ENCODE data around the gene RERE. TPM values are rescaled to one million over a fixed set of nuclear protein-coding genes. Genes with fewer than 3 reads are reported as not detected.
"Not testable (repeated sequence)": the region's sequence is repeated elsewhere in the genome, so short reads cannot be mapped to it uniquely, and the experiment has no call there.

The RERE gene
- total RNA-seq, 2 experiments from 2014 or later: 45.8 to 57.1 TPM

DNA sequence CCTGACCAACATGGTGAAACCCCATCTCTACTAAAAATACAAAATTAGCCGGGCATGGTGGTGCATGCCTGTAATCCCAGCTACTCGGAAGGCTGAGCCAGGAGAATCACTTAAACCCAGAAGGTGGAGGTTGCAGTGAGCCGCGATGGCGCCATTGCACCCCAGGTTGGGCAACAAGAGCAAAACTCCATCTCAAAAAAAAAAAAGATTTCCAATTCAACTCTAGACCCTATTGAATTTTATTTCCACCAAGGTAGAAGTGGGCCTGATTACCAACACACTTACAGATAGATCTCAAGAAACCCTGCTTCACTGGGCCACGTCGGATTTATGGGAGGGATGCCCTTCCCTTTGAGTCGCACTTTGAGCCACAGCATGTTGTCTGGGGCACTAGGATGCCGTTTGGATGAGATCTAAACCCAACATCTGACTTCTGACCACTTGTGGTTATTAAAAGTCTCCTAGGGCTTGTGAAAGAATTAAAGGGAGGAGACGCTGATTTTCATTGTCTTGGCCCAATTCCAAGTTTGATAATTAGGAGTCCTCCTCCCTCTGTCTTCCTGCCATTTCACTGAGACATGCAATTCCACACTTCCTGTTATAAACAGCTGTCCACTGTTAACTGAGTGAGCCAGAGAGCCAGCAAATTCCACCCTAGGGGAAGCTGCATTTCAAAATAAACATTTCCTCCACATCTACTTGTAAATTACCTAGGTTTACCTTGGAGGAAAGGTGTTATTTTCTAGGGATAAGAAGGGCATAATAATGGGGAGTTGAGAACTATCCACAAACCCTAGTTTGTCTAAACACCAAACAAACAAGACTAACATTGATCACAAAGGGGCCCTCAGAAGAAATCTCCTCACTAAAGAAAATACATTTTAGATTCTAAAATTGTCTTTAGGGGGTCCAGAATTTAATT, 5.2 kb upstream of the RERE start:
- Mint-ChIP-seq H3K4me3 (no peak overlapping the region), H3K4me1 (ENCODE audit: low read depth) (peaks cover 6% of the 10 kb centered on the region), H3K36me3 (ENCODE audit: low read depth) (no peaks in the 10 kb centered on the region), H3K27me3 (peaks cover 3% of the 10 kb centered on the region), H3K9me3 (no peaks in the 10 kb centered on the region), H3K27ac (no peak overlapping the region)
- DNase-seq (no peak), ATAC-seq (no peak)
- intact Hi-C loops (cut with micrococcal nuclease): no loop called here
- TF ChIP-seq, protein P1, sequence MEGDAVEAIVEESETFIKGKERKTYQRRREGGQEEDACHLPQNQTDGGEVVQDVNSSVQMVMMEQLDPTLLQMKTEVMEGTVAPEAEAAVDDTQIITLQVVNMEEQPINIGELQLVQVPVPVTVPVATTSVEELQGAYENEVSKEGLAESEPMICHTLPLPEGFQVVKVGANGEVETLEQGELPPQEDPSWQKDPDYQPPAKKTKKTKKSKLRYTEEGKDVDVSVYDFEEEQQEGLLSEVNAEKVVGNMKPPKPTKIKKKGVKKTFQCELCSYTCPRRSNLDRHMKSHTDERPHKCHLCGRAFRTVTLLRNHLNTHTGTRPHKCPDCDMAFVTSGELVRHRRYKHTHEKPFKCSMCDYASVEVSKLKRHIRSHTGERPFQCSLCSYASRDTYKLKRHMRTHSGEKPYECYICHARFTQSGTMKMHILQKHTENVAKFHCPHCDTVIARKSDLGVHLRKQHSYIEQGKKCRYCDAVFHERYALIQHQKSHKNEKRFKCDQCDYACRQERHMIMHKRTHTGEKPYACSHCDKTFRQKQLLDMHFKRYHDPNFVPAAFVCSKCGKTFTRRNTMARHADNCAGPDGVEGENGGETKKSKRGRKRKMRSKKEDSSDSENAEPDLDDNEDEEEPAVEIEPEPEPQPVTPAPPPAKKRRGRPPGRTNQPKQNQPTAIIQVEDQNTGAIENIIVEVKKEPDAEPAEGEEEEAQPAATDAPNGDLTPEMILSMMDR (IDR thresholded peaks at IDR 0.05): no peak
- ChIA-PET CTCF (interaction anchor here (1.5 kb wide), 1 partner anchor 26 kb away, joined by 3 read pairs; no protein-coding TSS in a partner anchor), POLR2A (interaction anchor here (0.7 to 2.4 kb wide), 3 partner anchors 10 to 117 kb away, joined by 3 to 5 read pairs (median 3); no protein-coding TSS in a partner anchor)

DNA sequence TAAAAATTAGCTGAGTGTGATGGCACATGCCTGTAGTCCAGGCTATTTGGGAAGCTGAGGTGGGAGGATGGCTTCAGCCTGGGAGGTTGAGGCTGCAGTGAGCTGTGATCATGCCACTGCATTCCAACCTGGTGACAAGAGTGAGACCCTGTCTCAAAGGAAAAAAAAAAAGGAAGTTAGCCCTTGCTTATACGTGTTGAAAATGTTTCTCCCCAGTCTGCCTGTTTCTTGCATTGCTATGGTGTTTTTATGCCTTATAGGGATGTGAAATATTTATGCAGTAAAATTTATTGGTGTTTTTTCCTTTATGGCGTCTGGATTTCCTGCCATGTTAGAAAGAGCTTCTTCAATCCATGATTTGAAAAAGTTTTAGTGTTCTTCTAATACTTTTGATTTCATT, 3.6 kb upstream of the RERE start:
- Mint-ChIP-seq H3K27ac (no peak overlapping the region), H3K4me3 (no peak overlapping the region), H3K4me1 (ENCODE audit: low read depth) (peaks cover 13% of the 10 kb centered on the region), H3K36me3 (ENCODE audit: low read depth) (no peaks in the 10 kb centered on the region), H3K27me3 (peaks cover 3% of the 10 kb centered on the region), H3K9me3 (no peaks in the 10 kb centered on the region)
- no peak for ATAC-seq
- TF ChIP-seq, protein P1 (IDR thresholded peaks at IDR 0.05): no peak
- no peak for DNase-seq
- CTCF ChIA-PET: interaction anchor here (1.2 to 3.7 kb wide), 4 partner anchors 8 to 259 kb away, joined by 5 to 32 read pairs (median 6); no protein-coding TSS in a partner anchor
- intact Hi-C loops (cut with micrococcal nuclease): no loop called here
- POLR2A ChIA-PET: interaction anchor here (1.0 to 2.4 kb wide), 3 partner anchors 39 to 60 kb away, joined by 3 to 5 read pairs (median 5); no protein-coding TSS in a partner anchor

DNA sequence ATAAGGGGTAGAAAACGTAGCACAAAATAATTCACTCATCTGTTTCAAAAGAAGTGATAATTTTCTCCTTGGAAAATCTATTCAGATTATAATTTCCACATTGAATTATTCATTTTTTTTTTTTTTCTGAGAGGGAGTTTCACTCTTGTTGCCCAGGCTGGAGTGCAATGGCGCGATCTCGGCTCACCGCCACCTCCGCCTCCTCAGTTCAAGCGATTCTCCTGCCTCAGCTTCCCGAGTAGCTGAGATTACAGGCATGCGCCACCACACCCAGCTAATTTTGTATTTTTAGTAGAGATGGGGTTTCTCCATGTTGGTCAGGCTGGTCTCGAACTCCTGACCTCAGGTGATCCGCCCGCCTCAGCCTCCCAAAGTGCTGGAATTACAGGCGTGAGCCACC, 1.3 kb upstream of the RERE start:
- DNase-seq: not testable (repeated sequence)

DNA sequence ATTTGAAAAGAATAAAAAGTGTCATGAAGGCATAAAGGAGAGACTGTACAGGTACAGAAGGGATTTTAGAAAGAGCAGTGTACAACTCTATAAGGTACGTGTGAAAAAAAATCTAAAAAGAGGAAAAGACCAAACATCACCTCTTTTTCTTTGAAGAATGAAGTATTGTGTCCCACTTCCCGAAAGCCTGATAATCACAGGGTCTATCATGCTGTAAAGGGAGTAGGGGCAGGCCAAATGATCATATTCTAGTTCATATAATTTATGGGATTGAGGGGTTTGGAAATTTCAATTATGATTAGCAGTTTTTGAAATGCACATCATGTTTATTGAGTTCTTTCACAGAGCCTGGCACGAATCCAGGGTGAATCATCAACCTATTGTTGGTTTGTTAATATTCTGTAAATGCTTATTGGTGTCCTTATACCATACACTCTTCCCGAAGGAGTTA, 910 bp upstream of the RERE start:
- intact Hi-C loops (cut with micrococcal nuclease): no loop called here
- ChIA-PET CTCF (interaction anchor here (3.7 kb wide), 1 partner anchor 31 kb away, joined by 32 read pairs; no protein-coding TSS in a partner anchor), POLR2A (no interaction called here)
- no peak for ATAC-seq
- Mint-ChIP-seq H3K9me3 (no peaks in the 10 kb centered on the region), H3K4me3 (peak overlapping the region; percentile 80), H3K36me3 (ENCODE audit: low read depth) (no peaks in the 10 kb centered on the region), H3K27ac (peak overlapping the region; percentile 87), H3K27me3 (peaks cover 3% of the 10 kb centered on the region), H3K4me1 (ENCODE audit: low read depth) (peaks cover 40% of the 10 kb centered on the region)
- TF ChIP-seq, protein P1 (IDR thresholded peaks at IDR 0.05): no peak
- peak; percentile 52 for DNase-seq

More for the DNA sequence above, 1.3 kb upstream of the RERE start:
- H3K27ac Mint-ChIP-seq; H3K27me3 Mint-ChIP-seq; POLR2A ChIA-PET; ATAC-seq; H3K9me3 Mint-ChIP-seq; intact Hi-C loops (cut with micrococcal nuclease); H3K36me3 Mint-ChIP-seq (ENCODE audit: low read depth): not testable (repeated sequence)
- Mint-ChIP-seq H3K4me3 (peak overlapping the region; percentile 80), H3K4me1 (ENCODE audit: low read depth) (peaks cover 36% of the 10 kb centered on the region)
- CTCF ChIA-PET: interaction anchor here (3.7 kb wide), 1 partner anchor 31 kb away, joined by 32 read pairs; no protein-coding TSS in a partner anchor

DNA sequence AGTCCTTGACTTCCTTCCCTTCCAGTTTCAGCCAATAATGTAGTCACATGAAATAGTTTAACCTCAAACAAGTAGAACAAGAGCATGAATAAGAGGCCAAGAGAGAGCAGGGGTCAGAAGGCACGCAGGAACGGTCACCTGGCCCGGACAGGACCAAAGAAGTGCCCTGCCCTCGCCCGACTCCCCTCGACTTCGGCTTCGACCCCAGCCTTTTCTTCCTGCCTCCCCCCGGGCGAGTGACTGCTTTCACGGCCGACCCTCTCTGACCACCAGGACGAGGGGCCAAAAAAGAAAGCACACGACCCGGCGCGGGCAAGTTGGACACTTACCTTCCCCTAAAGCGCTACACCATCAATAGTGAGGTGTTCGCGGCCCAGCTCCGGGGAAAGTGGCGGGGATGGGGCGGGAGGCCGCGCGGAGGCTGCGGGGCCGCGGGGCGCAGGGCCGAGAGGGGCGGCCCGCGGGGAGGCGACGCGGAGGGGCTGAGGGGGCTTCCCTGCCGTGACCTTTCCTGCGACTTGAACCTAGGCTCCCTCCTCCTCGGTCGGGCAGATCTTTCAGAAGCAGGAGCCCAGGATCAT, 519 bp downstream of the RERE start:
- TF ChIP-seq, protein P1 (IDR thresholded peaks at IDR 0.05): no peak
- intact Hi-C loops (cut with micrococcal nuclease): no loop called here
- DNase-seq (peak; percentile 32), ATAC-seq (peak; percentile 12)
- ChIA-PET POLR2A (interaction anchor here (0.7 to 1.8 kb wide), 5 partner anchors 10 to 392 kb away, joined by 3 to 4 read pairs (median 3); no protein-coding TSS in a partner anchor), CTCF (interaction anchor here (3.2 kb wide), 1 partner anchor 32 kb away, joined by 20 read pairs; no protein-coding TSS in a partner anchor)
- Mint-ChIP-seq H3K4me3 (peak overlapping the region; percentile 90), H3K4me1 (ENCODE audit: low read depth) (peaks cover 49% of the 10 kb centered on the region), H3K36me3 (ENCODE audit: low read depth) (no peaks in the 10 kb centered on the region), H3K27me3 (peaks cover 3% of the 10 kb centered on the region), H3K9me3 (no peaks in the 10 kb centered on the region), H3K27ac (peak overlapping the region; percentile 89)
